Endothelial cell (in vitro differentiated cells): Measurements from ENCODE around the gene LAMA2. TPM values are rescaled to one million over a fixed set of nuclear protein-coding genes. Genes with fewer than 3 reads are reported as not detected.

ENCODE experiments used
- DNase-seq: peaks from one replicate; pipeline ENCODE4 v3.0.0; 2021; ENCODE audit warnings: low spot score
- H3K27ac Mint-ChIP-seq: one replicate; pipeline ENCODE4 v1.8.0; 2021; ENCODE audit warnings: mixed read lengths, inconsistent platforms; ENCODE audit not compliant: unreplicated experiment
- H3K27me3 Mint-ChIP-seq: one replicate; pipeline ENCODE4 v1.8.0; 2021; ENCODE audit warnings: mild to moderate bottlenecking, moderate library complexity, mixed read lengths, inconsistent platforms; ENCODE audit not compliant: unreplicated experiment
- H3K36me3 Mint-ChIP-seq: one replicate; pipeline ENCODE4 v1.8.0; 2021; ENCODE audit warnings: mild to moderate bottlenecking, low read depth, mixed read lengths, inconsistent platforms; ENCODE audit not compliant: unreplicated experiment
- H3K4me1 Mint-ChIP-seq: one replicate; pipeline ENCODE4 v1.8.0; 2021; ENCODE audit warnings: mild to moderate bottlenecking, mixed read lengths, inconsistent platforms; ENCODE audit not compliant: unreplicated experiment
- H3K4me3 Mint-ChIP-seq: one replicate; pipeline ENCODE4 v1.8.0; 2021; ENCODE audit warnings: mild to moderate bottlenecking, mixed read lengths, inconsistent platforms; ENCODE audit not compliant: unreplicated experiment
- H3K9me3 Mint-ChIP-seq: one replicate; pipeline ENCODE4 v1.8.0; 2021; ENCODE audit warnings: mixed read lengths, inconsistent platforms; ENCODE audit not compliant: unreplicated experiment
- CTCF ChIP-seq: fragments of 200-600 bp; sonication (generic); IDR thresholded peaks from one replicate; pipeline ENCODE4 v1.5.0; 2021; ENCODE audit warnings: antibody characterized with exemption; ENCODE audit not compliant: unreplicated experiment
- total RNA-seq: library from RNA; stranded (reverse); fragmentation: NEBNext Ultra II Directional; extraction: Animal tissue kit (Norgen Biotek cat#: 25700); gene quantifications from one replicate; pipeline ENCODE4 v1.2.1, GENCODE V29; 2021; ENCODE audit not compliant: unreplicated experiment

The LAMA2 gene
- total RNA-seq, 1 donor from 2014 or later: 2.0 TPM

- no peak for TF ChIP-seq CTCF
- no peaks in the 10 kb centered on the region for H3K4me1 Mint-ChIP-seq
- no peak for DNase-seq
- H3K9me3 Mint-ChIP-seq: no peaks in the 10 kb centered on the region
- H3K27ac Mint-ChIP-seq: no peak overlapping the region
- H3K4me3 Mint-ChIP-seq: no peak overlapping the region
- H3K36me3 Mint-ChIP-seq: no peaks in the 10 kb centered on the region
- no peaks in the 10 kb centered on the region for H3K27me3 Mint-ChIP-seq
These were observed 508.0 kb downstream of the LAMA2 start for GRCh38 chr6:129390900-129391299.

- H3K27ac Mint-ChIP-seq: no peak overlapping the region
- no peak overlapping the region for H3K4me3 Mint-ChIP-seq
- H3K27me3 Mint-ChIP-seq: no peaks in the 10 kb centered on the region
- no peaks in the 10 kb centered on the region for H3K36me3 Mint-ChIP-seq
- TF ChIP-seq CTCF: no peak
- DNase-seq: no peak
- no peaks in the 10 kb centered on the region for H3K9me3 Mint-ChIP-seq
- no peaks in the 10 kb centered on the region for H3K4me1 Mint-ChIP-seq
These were observed 510.7 kb downstream of the LAMA2 start for GRCh38 chr6:129393654-129394053.

- no peaks in the 10 kb centered on the region for H3K36me3 Mint-ChIP-seq
- H3K4me3 Mint-ChIP-seq: no peak overlapping the region
- H3K27me3 Mint-ChIP-seq: no peaks in the 10 kb centered on the region
- H3K27ac Mint-ChIP-seq: no peak overlapping the region
- TF ChIP-seq CTCF: no peak
- H3K9me3 Mint-ChIP-seq: no peaks in the 10 kb centered on the region
- H3K4me1 Mint-ChIP-seq: no peaks in the 10 kb centered on the region
- no peak for DNase-seq
These were observed 515.8 kb downstream of the LAMA2 start for GRCh38 chr6:129398764-129399163.

- Mint-ChIP-seq H3K27ac (no peak overlapping the region), H3K9me3 (no peaks in the 10 kb centered on the region), H3K4me1 (no peaks in the 10 kb centered on the region), H3K36me3 (no peaks in the 10 kb centered on the region), H3K4me3 (no peak overlapping the region), H3K27me3 (no peaks in the 10 kb centered on the region)
- DNase-seq: no peak
- no peak for TF ChIP-seq CTCF
These were observed 519.3 kb downstream of the LAMA2 start for GRCh38 chr6:129402244-129402643.

GRCh38 chr6:129411092-129411491 lies 528.2 kb downstream of the LAMA2 start:
- Mint-ChIP-seq H3K4me3 (no peak overlapping the region), H3K9me3 (no peaks in the 10 kb centered on the region), H3K27me3 (no peaks in the 10 kb centered on the region), H3K36me3 (no peaks in the 10 kb centered on the region), H3K4me1 (no peaks in the 10 kb centered on the region), H3K27ac (no peak overlapping the region)
- no peak for TF ChIP-seq CTCF
- no peak for DNase-seq
